Measurements from ENCODE around the gene C2orf92.
A peak's percentile ranks its signal among the peaks of the same experiment; 100 is the strongest.
"Not testable (repeated sequence)": the region's sequence is repeated elsewhere in the genome, so short reads cannot be mapped to it uniquely, and the experiment has no call there.

C2orf92 gene

GRCh38 chr2:97660044-97660774, 9.3 kb upstream of the C2orf92 start:
- DNase-seq (ENCODE audit: low read depth in 2 of 2, low spot score in 1 of 2), result no peak

- DNase-seq (ENCODE audit: low read depth in 2 of 2, low spot score in 1 of 2), result no peak
Measured at GRCh38 chr2:97660775-97661389, 8.6 kb upstream of the C2orf92 start.

DNA sequence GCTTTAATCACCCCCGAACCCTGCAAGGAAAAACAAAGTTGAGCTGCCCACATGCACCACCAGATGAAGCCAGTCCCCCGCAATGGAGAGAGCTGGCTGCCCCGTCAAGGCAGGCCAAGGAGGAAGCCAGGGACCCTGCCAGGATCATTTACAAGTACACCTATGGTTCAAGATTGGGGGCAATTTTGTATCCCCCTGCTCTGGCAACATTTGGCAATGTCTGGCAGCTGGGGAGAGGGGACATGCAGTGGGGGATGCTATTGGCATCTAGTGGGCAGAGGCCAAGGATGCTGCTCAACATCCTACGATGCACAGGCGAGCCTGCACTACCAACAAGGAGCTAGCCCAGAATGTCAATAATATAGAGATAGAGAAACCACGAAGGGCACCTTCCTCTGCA, 7.6 kb upstream of the C2orf92 start:
- DNase-seq (ENCODE audit: low read depth in 2 of 2, low spot score in 1 of 2), result no peak

- no peak for DNase-seq (ENCODE audit: low read depth in 2 of 2, low spot score in 1 of 2)
Measured at GRCh38 chr2:97662386-97662894, 7.1 kb upstream of the C2orf92 start.

DNA sequence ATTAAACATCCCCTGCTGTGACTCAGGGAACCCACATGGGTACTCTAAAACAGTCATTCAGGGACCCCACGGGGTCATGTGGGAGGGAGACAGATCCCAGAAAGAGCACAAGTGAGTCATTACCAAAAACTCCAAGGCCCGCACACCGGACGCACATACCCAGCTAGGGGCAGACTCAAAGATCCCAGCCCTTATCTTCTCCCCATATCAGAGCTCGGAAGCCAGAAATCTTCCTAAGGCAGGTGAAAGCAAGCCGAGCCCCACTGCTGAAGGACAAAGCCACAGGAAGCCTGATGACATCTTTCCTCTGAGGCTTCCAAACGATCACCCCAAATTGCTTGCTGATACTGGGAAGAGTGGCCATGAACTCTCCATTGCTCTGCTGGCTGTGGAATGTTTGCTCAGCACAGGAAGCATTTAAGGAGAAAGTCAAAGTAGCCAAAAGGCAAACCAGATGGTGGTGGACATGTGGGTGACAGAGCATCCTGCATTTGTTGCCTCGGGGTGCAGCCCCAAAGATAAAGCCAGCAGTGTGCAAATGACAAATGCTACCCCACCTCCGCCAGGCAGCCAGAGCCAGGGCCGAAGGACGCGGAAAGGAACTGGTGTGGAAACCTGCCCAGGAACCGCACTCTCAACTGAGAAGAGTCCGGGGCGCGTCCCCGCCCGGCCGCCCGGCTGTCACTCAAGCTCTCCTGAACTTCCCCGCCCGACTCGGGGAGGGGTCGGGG, 6.5 kb upstream of the C2orf92 start:
- DNase-seq (ENCODE audit: low read depth in 2 of 2, low spot score in 1 of 2), result peak; percentile 21 to 37

GRCh38 chr2:97663626-97663961, 5.9 kb upstream of the C2orf92 start:
- no peak for DNase-seq (ENCODE audit: low read depth in 2 of 2, low spot score in 1 of 2)

GRCh38 chr2:97663962-97664635, 5.4 kb upstream of the C2orf92 start, which contains the start of gene ACTR1B:
TSS of gene ACTR1B (minus strand) at chr2:97664044. CDS start at chr2:97663890, 154 bp downstream.
- DNase-seq (ENCODE audit: low read depth in 2 of 2, low spot score in 1 of 2), result peak; percentile 93 to 97

DNA sequence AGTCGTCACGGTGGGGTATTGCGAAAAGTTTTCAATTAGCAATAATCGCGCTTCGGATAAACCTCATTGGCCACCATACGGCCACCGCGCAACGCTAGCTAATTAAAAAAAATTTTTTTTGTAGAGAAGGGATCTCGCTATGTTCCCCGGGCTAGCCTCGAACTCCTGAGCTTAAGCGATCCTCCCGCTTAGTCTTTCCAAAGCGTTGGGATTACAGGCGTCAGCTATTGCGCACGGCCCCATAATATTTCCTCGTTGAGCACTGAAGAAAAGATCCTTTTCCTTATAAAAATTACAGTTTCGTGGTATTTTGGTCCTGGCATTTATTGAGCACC, 4.9 kb upstream of the C2orf92 start:
- no peak for DNase-seq (ENCODE audit: low read depth in 2 of 2, low spot score in 1 of 2)

DNA sequence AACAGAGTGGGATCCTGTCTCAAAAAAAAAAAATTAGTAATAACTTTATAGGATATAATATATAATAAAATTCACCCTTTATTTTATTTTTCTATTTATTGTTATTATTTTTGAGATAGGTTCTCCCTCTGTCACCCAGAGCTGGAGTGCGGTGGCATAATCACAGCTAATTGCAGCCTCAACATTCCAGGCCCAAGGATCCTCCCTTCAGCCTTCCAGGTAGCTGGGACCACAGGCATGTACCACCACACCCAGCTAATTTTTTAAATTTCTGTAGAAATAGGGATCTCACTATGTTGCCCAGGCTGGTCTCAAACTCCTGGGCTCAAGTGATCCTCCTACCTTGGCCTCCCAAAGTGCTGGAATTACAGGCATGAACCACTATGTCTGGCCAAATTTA, 958 bp downstream of the C2orf92 start:
- no peak for DNase-seq (ENCODE audit: low read depth in 2 of 2, low spot score in 1 of 2)

DNA sequence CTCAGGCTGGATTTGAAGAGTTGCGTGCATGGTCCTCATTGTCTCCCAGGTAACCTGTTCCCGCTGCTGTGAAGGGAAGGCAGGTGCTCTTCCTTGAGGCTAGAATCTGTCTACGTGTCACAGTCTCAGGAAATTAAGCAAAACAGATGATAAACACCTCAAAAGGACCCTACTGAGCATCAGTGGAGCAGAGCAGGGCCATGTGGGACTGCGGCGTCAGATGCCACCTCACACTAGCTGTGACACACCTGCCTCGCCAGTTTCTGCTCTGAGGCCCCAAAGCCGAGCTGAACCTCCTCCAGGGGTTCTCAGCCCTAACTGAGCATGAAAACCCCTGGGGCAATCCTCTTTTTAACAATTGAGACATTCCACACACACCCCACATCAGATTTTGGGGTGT, 2.0 kb downstream of the C2orf92 start:
- no peak for DNase-seq (ENCODE audit: low read depth in 2 of 2, low spot score in 1 of 2)

- not testable (repeated sequence) for DNase-seq (ENCODE audit: low read depth in 2 of 2, low spot score in 1 of 2)
Measured at GRCh38 chr2:97672606-97673140, 3.2 kb downstream of the C2orf92 start.

DNA sequence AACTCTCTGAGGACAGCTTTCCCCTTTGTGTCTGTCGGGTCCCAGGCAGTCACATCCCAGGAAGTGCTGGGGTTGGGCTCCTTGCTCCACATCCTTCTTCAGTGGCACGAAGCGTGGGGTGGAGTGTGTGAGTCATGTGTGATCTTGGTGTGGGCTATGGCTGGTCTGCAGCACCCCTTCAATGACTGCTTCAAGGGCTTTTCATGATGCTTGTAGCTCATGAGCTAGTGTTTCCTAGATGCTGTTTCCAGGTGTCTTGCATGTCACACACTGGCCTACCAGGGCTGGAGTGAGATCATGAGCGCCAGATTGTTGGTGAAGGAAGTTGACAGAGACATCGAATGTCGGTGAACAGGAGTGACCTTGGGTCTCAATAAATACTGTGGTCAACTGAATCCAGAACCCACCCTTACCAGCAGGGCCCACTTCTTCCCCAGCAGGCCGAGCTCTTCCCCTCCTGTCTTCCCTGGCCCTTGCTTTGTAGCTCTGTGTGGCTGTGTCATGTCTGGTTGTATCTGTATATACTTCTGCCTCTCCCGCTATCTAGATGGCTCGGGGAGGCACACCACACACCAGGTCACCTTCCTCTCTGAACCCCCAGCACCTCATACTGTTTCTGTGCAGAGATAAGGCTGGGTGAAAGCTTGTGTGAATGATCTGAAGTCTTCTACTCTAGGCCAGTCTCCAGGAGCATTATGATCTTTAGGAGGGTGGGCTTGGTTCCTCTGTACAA, 3.8 kb downstream of the C2orf92 start:
- DNase-seq (ENCODE audit: low read depth in 2 of 2, low spot score in 1 of 2), result no peak

- DNase-seq (ENCODE audit: low read depth in 2 of 2, low spot score in 1 of 2), result no peak
Measured at GRCh38 chr2:97673915-97674283, 4.4 kb downstream of the C2orf92 start.

DNA sequence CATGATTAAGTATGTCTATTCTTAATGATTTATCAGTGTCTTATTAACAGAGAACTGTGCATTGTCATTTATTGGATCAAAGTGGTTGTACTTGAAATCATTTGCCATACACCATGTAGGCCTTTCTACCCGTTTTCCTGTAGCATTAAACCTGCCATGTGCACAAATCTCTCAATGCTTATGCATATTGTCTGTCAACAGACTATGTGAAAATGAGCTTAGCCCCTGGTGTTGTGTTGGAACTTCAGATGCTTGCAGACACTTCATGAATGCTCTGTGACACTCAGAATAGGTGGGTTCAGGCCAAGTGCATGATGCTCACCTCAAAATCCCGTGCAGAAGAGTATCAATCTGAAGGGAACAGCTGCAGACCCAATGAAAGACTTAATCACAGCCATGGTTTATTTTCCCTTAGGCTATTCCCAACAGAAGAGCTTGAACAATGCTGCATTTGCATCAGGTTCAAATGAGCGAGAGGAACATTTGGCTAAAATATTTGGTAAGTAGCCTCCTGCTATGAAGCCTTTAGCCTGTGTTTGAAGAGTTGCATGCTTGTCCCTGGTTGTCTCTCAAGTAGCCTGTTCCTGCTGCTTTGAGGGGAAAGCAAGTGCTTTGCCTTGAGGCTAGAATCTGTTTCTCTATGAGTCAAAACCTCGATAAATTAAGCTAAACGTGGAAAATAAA, 6.1 kb downstream of the C2orf92 start:
- no peak for DNase-seq (ENCODE audit: low read depth in 2 of 2, low spot score in 1 of 2)

DNA sequence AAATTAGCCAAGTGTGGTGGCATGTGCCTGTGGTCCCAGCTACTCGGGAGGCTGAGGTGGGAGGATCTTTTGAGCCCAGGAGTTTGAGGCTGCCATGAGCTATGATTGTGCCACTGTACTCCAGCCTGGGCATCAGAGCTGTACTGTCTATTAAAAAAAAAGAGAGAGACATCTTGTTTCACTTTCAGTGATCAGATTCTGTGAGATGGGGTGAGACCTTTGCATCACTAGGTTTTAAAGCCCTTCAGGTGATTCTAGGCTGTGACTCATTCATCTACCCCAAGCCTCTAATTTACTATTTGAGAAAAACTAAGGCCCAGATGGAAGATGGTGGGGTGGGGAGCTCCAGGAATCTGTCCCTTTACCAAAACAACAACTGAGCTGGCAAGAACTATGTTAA, 7.1 kb downstream of the C2orf92 start:
- DNase-seq (ENCODE audit: low read depth in 2 of 2, low spot score in 1 of 2), result no peak

DNA sequence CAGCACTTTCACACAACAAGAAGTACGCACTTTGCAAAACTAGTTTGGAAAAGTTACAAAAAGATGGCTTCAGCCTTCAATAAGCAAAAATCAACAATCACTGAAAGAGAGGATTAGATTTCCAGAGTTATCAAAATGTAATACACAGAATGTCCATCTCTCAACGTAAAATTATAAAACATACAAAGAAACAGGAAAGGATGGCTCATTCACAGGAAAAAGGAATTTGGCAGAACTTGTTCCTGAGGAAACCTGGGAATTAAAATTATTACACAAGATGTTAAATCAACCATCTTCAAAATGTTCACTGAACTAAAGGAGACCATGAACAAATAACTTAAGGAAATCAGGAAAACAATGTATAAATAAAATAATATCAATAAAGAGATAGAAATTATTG, 8.0 kb downstream of the C2orf92 start:
- no peak for DNase-seq (ENCODE audit: low read depth in 2 of 2, low spot score in 1 of 2)

DNA sequence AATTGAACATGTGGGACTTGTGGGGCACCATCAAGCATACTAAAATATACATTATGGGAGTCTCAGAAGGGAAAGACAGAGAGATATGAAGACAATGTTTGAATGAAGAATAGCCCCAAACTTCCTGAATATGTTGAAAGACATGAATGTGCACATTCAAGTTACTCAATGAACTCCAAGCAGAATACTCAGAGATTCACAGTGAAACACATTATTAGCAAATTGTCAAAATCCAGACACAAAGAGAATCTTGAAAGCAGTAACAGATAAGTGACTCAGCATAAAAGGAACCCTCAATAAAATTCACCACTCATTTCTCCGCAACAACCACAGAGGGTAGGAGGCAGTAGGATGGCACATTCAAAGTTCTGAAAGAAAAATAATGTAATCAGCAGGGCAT, 8.8 kb downstream of the C2orf92 start:
- DNase-seq (ENCODE audit: low read depth in 2 of 2, low spot score in 1 of 2), result no peak

- DNase-seq (ENCODE audit: low read depth in 2 of 2, low spot score in 1 of 2), result not testable (repeated sequence)
Measured at GRCh38 chr2:97687235-97687634, 17.7 kb downstream of the C2orf92 start.

GRCh38 chr2:97688062-97688827, 18.7 kb downstream of the C2orf92 start:
- no peak for DNase-seq (ENCODE audit: low read depth in 2 of 2, low spot score in 1 of 2)

Measured in stimulated activated CD8-positive, alpha-beta memory T cell treated with anti-CD3 and anti-CD28 coated beads, Interleukin-4, amount 100 ng/mL, for 1 hour (primary cell).